Heart left ventricle (tissue), 13 donors: ENCODE measurements around the gene GTF3C5.

Experiments used
- POLR2A ChIP-seq, 2 donors: fragments of 450-650 bp; IDR thresholded peaks; one replicate each; pipeline ENCODE4 v1.6.1; 2017; ENCODE audit warnings: antibody characterized with exemption in 2 of 2, mild to moderate bottlenecking in 2 of 2, moderate library complexity in 2 of 2
- TF ChIP-seq, protein P1 (sequence below), 12 donors: fragments of 200-600 bp; sonication (generic) in 4 of 12; IDR thresholded peaks; one replicate each; pipeline versions ENCODE4 v1.5.0 to v1.8.0; 2018 to 2022; ENCODE audit warnings: antibody characterized with exemption in 12 of 12, mild to moderate bottlenecking in 5 of 12
- donor health status: ischemic (EF 13 %, LVEDD 7.1; RV severe dilation, severe dysfunction).
- donor health status: DM: no; HTN: yes; CAD: no.
- donor health status: DM: no; HTN: no; CAD: no.
- donor health status: ischemic (EF 25% LVEDD 6.9; RV normal size, moderate dysfunction).
- donor health status: ischemic (EF 25% LVEDD 5.7; RV mildly dilated, moderate dysfunction).
- donor health status: ischemic (EF 35%, LVEDD 5.7; RV mildly dilated, moderate dysfunction).
- donor health status: nonischemic (EF 11% LVEDD 7.7; RV severe dilation, severe dysfunction).
- donor health status: DM: yes; HTN: yes; CAD: no.
- donor health status: PGD.
- donor health status: ischemic (EF 29% LVEDD 5.4; RV normal size, mild dysfunction).
- donor health status: nonischemic (EF 23%, LVEDD 6.1; RV moderate dilation, normal function).

- TF ChIP-seq, protein P1, sequence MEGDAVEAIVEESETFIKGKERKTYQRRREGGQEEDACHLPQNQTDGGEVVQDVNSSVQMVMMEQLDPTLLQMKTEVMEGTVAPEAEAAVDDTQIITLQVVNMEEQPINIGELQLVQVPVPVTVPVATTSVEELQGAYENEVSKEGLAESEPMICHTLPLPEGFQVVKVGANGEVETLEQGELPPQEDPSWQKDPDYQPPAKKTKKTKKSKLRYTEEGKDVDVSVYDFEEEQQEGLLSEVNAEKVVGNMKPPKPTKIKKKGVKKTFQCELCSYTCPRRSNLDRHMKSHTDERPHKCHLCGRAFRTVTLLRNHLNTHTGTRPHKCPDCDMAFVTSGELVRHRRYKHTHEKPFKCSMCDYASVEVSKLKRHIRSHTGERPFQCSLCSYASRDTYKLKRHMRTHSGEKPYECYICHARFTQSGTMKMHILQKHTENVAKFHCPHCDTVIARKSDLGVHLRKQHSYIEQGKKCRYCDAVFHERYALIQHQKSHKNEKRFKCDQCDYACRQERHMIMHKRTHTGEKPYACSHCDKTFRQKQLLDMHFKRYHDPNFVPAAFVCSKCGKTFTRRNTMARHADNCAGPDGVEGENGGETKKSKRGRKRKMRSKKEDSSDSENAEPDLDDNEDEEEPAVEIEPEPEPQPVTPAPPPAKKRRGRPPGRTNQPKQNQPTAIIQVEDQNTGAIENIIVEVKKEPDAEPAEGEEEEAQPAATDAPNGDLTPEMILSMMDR (IDR thresholded peaks at IDR 0.05), result no peak
- no peak for TF ChIP-seq POLR2A (IDR thresholded peaks at IDR 0.05)
Measured at GRCh38 chr9:132986114-132986513, 44.7 kb upstream of the GTF3C5 start.
